Prostate gland (tissue), 2 donors: ENCODE results near the gene JARID2. TPM values are rescaled to one million over a fixed set of nuclear protein-coding genes. Genes with fewer than 3 reads are reported as not detected.

ENCODE experiments used
- DNase-seq: peaks from one replicate; pipeline ENCODE4 v3.0.0-alpha.2; 2019; ENCODE audit warnings: low spot score
- H3K27ac ChIP-seq, 2 donors: fragments of 200-600 bp; sonication (generic); 2 replicates each; pipeline ENCODE4 v1.5.1; 2017 to 2019
- H3K27me3 ChIP-seq: fragments of 200-600 bp; sonication (generic); replicated peaks from 2 replicates; pipeline ENCODE4 v1.5.1; 2019; ENCODE audit not compliant: insufficient read depth
- H3K36me3 ChIP-seq, 2 donors: fragments of 200-600 bp; sonication (generic); 1 replicate in 1 of 2; 2 replicates in 1 of 2; pipeline versions ENCODE4 v1.5.1 to v1.8.1; 2017 to 2019
- H3K4me1 ChIP-seq: fragments of 200-600 bp; sonication (generic); replicated peaks from 2 replicates; pipeline ENCODE4 v1.5.1; 2019
- H3K4me3 ChIP-seq, 2 donors: fragments of 200-600 bp; sonication (generic); 2 replicates each; pipeline ENCODE4 v1.5.1; 2017 to 2019
- H3K9me3 ChIP-seq: fragments of 200-600 bp; sonication (generic); 2 replicates; pipeline ENCODE4 v1.5.1; 2017
- POLR2A ChIP-seq: fragments of 450-650 bp; IDR thresholded peaks from one replicate; pipeline ENCODE4 v1.6.1; 2016; ENCODE audit warnings: antibody characterized with exemption, mild to moderate bottlenecking
- POLR2AphosphoS5 ChIP-seq: sonication (generic); formaldehyde crosslinking; IDR thresholded peaks from one replicate; pipeline ENCODE4 v1.6.1; 2017; ENCODE audit warnings: antibody characterized with exemption
- WGBS: methylation state at CpG from one replicate; pipeline ENCODE4 v1.1.5; 2018; 5-methylcytosine and 5-hydroxymethylcytosine counted together
- intact Hi-C: fragments of 100-400 bp; cut with DNase I; formaldehyde crosslinking; loops from one replicate; pipeline ENCODE4 v1.14.2; 2022
- total RNA-seq, 2 donors: library from RNA; depleted of rRNA; stranded (reverse); fragments of >200 nt; gene quantifications; one replicate each; pipeline ENCODE4 v1.1.0, GENCODE V29; 2016
- TF ChIP-seq, protein P1 (sequence below), 4 experiments: fragments of 200-600 bp in 2 of 4; fragments of 450-650 bp in 2 of 4; sonication (generic) in 2 of 4; IDR thresholded peaks; 1 replicate in 3 of 4; 2 replicates in 1 of 4; pipeline ENCODE4 v1.5.1; 2016 to 2019; ENCODE audit warnings: antibody characterized with exemption in 4 of 4, mild to moderate bottlenecking in 2 of 4, moderate library complexity in 2 of 4

The JARID2 gene
- total RNA-seq, 2 donors from 2014 or later, result 7.7 to 35.4 TPM

GRCh38 chr6:15276036-15276985 lies 30.4 kb downstream of the JARID2 start:
- Histone ChIP-seq H3K27me3 (no peaks in the 10 kb centered on the region), H3K36me3 (no peaks in the 10 kb centered on the region), H3K9me3 (no peaks in the 10 kb centered on the region), H3K27ac (no peak overlapping the region), H3K4me1 (peaks cover 10% of the 10 kb centered on the region), H3K4me3 (no peak overlapping the region)
- no peak for DNase-seq
- TF ChIP-seq POLR2AphosphoS5, result no peak
- TF ChIP-seq, protein P1, sequence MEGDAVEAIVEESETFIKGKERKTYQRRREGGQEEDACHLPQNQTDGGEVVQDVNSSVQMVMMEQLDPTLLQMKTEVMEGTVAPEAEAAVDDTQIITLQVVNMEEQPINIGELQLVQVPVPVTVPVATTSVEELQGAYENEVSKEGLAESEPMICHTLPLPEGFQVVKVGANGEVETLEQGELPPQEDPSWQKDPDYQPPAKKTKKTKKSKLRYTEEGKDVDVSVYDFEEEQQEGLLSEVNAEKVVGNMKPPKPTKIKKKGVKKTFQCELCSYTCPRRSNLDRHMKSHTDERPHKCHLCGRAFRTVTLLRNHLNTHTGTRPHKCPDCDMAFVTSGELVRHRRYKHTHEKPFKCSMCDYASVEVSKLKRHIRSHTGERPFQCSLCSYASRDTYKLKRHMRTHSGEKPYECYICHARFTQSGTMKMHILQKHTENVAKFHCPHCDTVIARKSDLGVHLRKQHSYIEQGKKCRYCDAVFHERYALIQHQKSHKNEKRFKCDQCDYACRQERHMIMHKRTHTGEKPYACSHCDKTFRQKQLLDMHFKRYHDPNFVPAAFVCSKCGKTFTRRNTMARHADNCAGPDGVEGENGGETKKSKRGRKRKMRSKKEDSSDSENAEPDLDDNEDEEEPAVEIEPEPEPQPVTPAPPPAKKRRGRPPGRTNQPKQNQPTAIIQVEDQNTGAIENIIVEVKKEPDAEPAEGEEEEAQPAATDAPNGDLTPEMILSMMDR (IDR thresholded peaks at IDR 0.05), result no peak
- TF ChIP-seq POLR2A, result no peak
- intact Hi-C loops, result no loop called here
- 92% methylated on average over 7 of the region's 7 CpGs for WGBS

DNA sequence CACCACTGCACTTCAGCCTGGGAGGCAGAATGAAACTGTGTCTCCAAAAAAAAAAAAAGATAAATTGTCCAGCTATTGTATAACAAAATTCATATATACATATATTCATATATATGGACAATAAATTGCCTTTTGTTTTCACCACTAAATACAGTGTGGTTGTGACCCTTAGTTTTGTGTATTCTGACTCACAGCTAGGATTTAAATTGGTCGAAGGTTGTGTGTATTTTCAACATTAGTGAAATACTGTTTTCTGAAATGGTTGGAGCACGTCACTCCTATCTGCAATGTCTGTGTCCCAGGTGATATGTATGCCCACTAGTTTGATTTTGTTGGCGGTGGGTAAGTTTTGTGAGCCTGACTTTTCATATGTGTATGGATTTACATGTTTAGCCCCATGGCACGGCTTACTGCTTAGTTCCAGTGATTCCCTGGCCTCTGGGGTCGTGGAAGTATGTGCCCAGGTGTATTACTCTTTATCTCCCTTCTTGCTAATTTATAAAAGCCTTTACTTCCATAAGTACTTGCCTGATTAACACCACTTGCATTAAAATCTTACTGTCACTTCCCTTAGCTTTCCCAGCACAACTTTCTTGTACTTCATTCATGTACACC lies 33.3 kb downstream of the JARID2 start:
- Histone ChIP-seq H3K27me3 (no peaks in the 10 kb centered on the region), H3K4me1 (peaks cover 10% of the 10 kb centered on the region), H3K27ac (no peak overlapping the region), H3K4me3 (no peak overlapping the region), H3K36me3 (no peaks in the 10 kb centered on the region), H3K9me3 (no peaks in the 10 kb centered on the region)
- TF ChIP-seq POLR2A (no peak), POLR2AphosphoS5 (no peak)
- TF ChIP-seq, protein P1 (IDR thresholded peaks at IDR 0.05), result no peak
- no peak for DNase-seq
- 78% methylated on average over 5 of the region's 5 CpGs for WGBS
- intact Hi-C loops, result no loop called here

DNA sequence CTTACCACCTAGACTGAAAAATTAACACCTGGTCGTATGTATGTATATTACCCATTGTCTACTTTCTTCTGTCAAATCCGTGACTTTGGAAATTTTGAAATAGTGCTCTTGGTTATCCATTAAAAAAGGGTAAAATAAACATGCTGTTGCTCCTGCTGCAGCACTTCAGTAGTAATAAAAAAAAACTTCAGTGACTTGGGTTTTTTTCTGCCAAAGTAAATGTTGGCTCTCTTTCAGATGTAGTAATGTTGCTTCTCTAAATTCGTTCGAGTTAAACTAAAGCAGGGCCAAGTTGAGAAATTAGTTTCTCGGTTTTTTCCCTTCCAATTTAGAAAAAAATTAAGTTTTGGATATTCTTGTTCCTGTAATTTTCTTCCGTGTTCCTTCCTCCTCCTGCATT lies 34.2 kb downstream of the JARID2 start:
- 5% methylated on average over 6 of the region's 6 CpGs for WGBS
- no peaks in the 10 kb centered on the region for H3K36me3 ChIP-seq
- no peak overlapping the region for H3K4me3 ChIP-seq
- TF ChIP-seq, protein P1 (IDR thresholded peaks at IDR 0.05), result no peak
- TF ChIP-seq POLR2AphosphoS5 (peak; percentile 61), POLR2A (no peak)
- no peak overlapping the region for H3K27ac ChIP-seq
- peaks cover 10% of the 10 kb centered on the region for H3K4me1 ChIP-seq
- H3K9me3 ChIP-seq, result no peaks in the 10 kb centered on the region
- no peaks in the 10 kb centered on the region for H3K27me3 ChIP-seq
- intact Hi-C loops, result no loop called here
- peak; percentile 27 for DNase-seq

DNA sequence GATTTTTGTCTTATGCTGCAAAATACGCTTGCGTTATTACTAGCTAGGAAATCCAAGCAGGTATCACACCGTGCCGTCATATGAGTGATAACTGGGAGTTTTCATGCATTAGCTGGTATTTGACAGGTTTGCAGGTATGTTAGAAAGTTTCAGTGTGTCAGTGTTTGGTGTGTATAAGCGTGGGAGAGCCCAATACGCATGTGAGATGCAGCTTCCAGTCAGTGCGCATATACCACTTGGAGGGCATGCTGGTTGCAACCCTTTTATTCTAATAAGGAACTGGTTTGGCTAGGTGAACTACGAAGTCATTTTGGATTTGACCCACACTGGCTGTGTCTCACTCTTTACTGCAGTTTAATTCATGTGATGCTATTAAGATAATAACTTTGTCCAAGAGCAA lies 35.1 kb downstream of the JARID2 start:
- peaks cover 10% of the 10 kb centered on the region for H3K4me1 ChIP-seq
- no peak for DNase-seq
- H3K36me3 ChIP-seq, result no peaks in the 10 kb centered on the region
- TF ChIP-seq POLR2A (no peak), POLR2AphosphoS5 (no peak)
- TF ChIP-seq, protein P1 (IDR thresholded peaks at IDR 0.05), result no peak
- H3K9me3 ChIP-seq, result no peaks in the 10 kb centered on the region
- H3K27ac ChIP-seq, result no peak overlapping the region
- H3K4me3 ChIP-seq, result no peak overlapping the region
- no peaks in the 10 kb centered on the region for H3K27me3 ChIP-seq
- intact Hi-C loops, result no loop called here
- 89% methylated on average over 8 of the region's 8 CpGs for WGBS
